Body of pancreas (tissue), 4 donors: ENCODE measurements around the gene CLPTM1L. TPM values are rescaled to one million over a fixed set of nuclear protein-coding genes. Genes with fewer than 3 reads are reported as not detected.

Experiments
- ATAC-seq: fragments of 150-250 bp; one replicate; pipeline ENCODE4 v1.9.1; 2016
- DNase-seq, 4 donors: peaks; one replicate each; pipeline ENCODE4 v3.0.0-alpha.2; 2019
- H3K27ac ChIP-seq, 4 donors: fragments of 200-600 bp; sonication (generic); 1 replicate in 3 of 4; 2 replicates in 1 of 4; pipeline versions ENCODE4 v1.5.1 to v1.6.1; 2016 to 2019; ENCODE audit warnings: mild to moderate bottlenecking in 1 of 4, mixed read lengths in 1 of 4, moderate library complexity in 1 of 4
- H3K27me3 ChIP-seq, 2 donors: fragments of 200-600 bp; sonication (generic); one replicate each; pipeline ENCODE4 v1.6.0; 2016; ENCODE audit warnings: mild to moderate bottlenecking in 1 of 2
- H3K36me3 ChIP-seq, 2 donors: fragments of 200-600 bp; sonication (generic); replicated peaks in 1 of 2; 2 replicates each; pipeline ENCODE4 v1.5.1; 2016; ENCODE audit warnings: low read depth in 2 of 2; ENCODE audit not compliant: insufficient read depth in 1 of 2
- H3K4me1 ChIP-seq: fragments of 200-600 bp; sonication (generic); one replicate; pipeline ENCODE4 v1.6.0; 2016
- H3K4me3 ChIP-seq, 2 donors: fragments of 200-600 bp; sonication (generic); 1 replicate in 1 of 2; 2 replicates in 1 of 2; pipeline ENCODE4 v1.5.1; 2016 to 2019
- H3K9me3 ChIP-seq, 3 donors: fragments of 200-600 bp; sonication (generic); 1 replicate in 2 of 3; 2 replicates in 1 of 3; pipeline ENCODE4 v1.5.1; 2016
- POLR2A ChIP-seq, 3 donors: fragments of 450-650 bp; IDR thresholded peaks; one replicate each; pipeline ENCODE4 v1.6.1; 2016; ENCODE audit warnings: antibody characterized with exemption in 3 of 3, mild to moderate bottlenecking in 2 of 3
- WGBS, 2 donors: methylation state at CpG; one replicate each; pipeline ENCODE4 v1.1.5; 2017; 5-methylcytosine and 5-hydroxymethylcytosine counted together
- intact Hi-C: fragments of 100-400 bp; cut with DNase I; formaldehyde crosslinking; loops from one replicate; pipeline ENCODE4 v1.15.1; 2023
- total RNA-seq, 2 donors: library from RNA; depleted of rRNA; stranded (reverse); fragments of >200 nt; gene quantifications; one replicate each; pipeline ENCODE4 v1.1.0, GENCODE V29; 2016
- TF ChIP-seq, protein P1 (sequence below), 7 experiments: fragments of 450-650 bp in 4 of 7; fragments of 200-600 bp in 3 of 7; sonication (generic) in 3 of 7; IDR thresholded peaks; one replicate each; pipeline ENCODE4 v1.5.1; 2016 to 2019; ENCODE audit warnings: antibody characterized with exemption in 7 of 7

Gene CLPTM1L
- total RNA-seq, 2 donors from 2014 or later: 91.3 to 109 TPM

DNA sequence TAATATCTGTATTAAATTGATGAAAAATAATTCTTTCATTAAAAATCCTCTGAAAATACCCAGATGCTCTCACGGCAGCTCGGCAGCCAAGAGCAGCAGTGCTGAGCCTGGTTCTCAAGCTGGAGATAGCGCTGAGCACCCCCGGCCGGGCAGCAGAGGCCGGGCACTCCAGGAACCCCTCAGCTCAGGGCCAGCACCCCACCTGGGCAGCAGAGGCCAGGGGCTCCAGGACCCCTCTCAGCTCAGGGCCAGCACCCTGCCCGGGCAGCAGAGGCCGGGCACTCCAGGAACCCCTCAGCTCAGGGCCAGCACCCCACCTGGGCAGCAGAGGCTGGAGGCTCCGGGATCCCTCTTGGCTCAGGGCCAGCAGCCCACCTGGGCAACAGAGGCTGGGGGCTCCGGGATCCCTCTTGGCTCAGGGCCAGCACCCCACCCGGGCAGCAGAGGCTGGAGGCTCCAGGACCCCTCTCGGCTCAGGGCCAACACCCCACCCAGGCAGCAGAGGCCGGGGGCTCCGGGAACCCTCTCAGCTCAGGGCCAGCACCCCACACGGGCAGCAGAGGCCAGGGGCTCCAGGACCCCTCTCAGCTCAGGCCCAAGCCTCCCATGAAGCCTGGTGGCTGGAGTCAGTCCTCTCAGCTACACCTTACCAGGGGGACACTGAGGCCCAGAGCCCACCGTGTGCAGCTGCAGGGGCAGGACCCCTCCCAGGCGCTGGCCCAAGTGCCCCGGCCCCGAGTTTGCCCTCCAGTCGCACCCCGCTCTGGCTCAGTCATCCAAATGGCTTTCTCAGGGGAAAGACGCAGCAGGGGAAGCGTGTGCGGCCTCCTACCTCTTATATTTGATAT is 21.7 kb downstream of the CLPTM1L start:
- Histone ChIP-seq H3K27ac (no peak overlapping the region), H3K9me3 (no peaks in the 10 kb centered on the region), H3K4me3 (no peak overlapping the region), H3K27me3 (no peaks in the 10 kb centered on the region), H3K4me1 (no peaks in the 10 kb centered on the region), H3K36me3 (peaks cover 0 to 44% of the 10 kb centered on the region in 2 donors)
- DNase-seq (peak in 3 of 4 donors; percentile 2 to 15 (median 14)), ATAC-seq (no peak)
- WGBS, 2 donors: 86 to 88% methylated on average over 10 to 24 of the region's 24 CpGs
- TF ChIP-seq POLR2A (IDR thresholded peaks at IDR 0.05): no peak
- TF ChIP-seq, protein P1, sequence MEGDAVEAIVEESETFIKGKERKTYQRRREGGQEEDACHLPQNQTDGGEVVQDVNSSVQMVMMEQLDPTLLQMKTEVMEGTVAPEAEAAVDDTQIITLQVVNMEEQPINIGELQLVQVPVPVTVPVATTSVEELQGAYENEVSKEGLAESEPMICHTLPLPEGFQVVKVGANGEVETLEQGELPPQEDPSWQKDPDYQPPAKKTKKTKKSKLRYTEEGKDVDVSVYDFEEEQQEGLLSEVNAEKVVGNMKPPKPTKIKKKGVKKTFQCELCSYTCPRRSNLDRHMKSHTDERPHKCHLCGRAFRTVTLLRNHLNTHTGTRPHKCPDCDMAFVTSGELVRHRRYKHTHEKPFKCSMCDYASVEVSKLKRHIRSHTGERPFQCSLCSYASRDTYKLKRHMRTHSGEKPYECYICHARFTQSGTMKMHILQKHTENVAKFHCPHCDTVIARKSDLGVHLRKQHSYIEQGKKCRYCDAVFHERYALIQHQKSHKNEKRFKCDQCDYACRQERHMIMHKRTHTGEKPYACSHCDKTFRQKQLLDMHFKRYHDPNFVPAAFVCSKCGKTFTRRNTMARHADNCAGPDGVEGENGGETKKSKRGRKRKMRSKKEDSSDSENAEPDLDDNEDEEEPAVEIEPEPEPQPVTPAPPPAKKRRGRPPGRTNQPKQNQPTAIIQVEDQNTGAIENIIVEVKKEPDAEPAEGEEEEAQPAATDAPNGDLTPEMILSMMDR (IDR thresholded peaks at IDR 0.05): no peak
- intact Hi-C loops: no loop called here

DNA sequence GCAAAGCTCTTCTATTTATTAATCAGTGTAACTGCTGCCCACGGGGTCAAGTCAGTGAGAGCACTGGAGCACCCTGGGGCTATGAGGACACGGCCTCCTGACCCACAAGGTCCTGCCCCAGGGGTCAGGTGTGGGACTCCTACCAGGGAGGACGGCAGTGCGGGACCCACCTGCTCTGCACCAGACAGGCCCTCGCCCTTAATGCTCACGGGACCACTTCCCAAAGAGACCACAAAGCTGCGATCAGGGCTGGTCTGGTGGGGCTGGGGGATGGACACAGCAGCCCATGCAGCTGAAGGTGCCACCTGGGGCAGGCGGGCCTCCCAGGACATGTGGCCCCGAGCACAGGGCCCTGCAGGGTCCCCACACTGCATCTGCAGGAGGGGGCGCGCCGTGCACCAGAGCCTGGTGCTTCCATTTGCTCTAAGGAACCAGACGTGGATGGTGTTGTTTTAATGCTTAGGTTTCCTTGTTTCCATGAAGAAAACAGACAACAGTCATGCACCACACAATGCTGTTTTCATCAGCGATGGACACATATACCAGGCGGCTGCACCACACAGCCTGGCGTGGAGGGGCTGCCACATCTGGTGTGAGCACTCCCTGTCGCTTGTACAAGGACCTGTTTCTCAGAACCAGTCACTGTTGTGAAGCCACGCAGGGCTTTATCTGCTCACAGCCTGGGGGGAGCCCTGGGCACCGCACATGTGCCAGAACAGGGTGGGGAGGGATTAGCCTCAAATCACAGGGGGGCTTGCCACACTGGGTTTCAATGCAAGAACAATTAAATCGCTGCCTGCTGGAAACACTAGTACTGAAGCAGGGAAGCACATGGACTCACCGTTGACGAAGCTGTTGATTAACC is 22.6 kb downstream of the CLPTM1L start:
- no peaks in the 10 kb centered on the region for H3K4me1 ChIP-seq
- no peak overlapping the region for H3K4me3 ChIP-seq
- intact Hi-C loops: no loop called here
- H3K27ac ChIP-seq: no peak overlapping the region
- no peaks in the 10 kb centered on the region for H3K27me3 ChIP-seq
- 90 to 96% methylated on average over 10 to 22 of the region's 22 CpGs for WGBS, 2 donors
- ATAC-seq (no peak), DNase-seq (peak in 1 of 4 donors; percentile 9)
- peaks cover 0 to 47% of the 10 kb centered on the region in 2 donors for H3K36me3 ChIP-seq
- TF ChIP-seq POLR2A (IDR thresholded peaks at IDR 0.05): no peak
- TF ChIP-seq, protein P1 (IDR thresholded peaks at IDR 0.05): no peak
- H3K9me3 ChIP-seq: no peaks in the 10 kb centered on the region

DNA sequence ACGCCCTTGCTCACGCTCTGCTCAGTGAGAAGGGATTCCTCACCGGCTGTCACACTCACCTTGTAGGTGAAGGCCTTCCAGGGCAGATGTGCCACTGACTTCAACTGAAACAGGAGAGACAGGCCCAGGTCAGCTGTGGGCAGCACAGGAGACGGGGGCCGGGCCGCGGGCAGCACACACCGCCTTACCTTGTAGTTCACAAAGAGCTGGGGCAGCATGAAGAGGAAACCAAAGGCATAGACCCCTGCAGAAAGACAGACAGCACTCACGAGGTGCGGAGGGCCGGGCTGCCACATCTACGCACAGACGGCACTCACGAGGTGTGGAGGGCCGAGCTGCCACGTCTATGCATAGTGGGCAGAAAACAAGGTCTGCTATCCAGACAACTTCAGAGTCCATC is 23.3 kb downstream of the CLPTM1L start:
- 90 to 94% methylated on average over 9 to 16 of the region's 16 CpGs for WGBS, 2 donors
- DNase-seq (no peak), ATAC-seq (no peak)
- TF ChIP-seq, protein P1 (IDR thresholded peaks at IDR 0.05): no peak
- TF ChIP-seq POLR2A (IDR thresholded peaks at IDR 0.05): no peak
- H3K27me3 ChIP-seq: no peaks in the 10 kb centered on the region
- H3K4me1 ChIP-seq: peaks cover 4% of the 10 kb centered on the region
- H3K27ac ChIP-seq: no peak overlapping the region
- peaks cover 0 to 47% of the 10 kb centered on the region in 2 donors for H3K36me3 ChIP-seq
- intact Hi-C loops: no loop called here
- H3K9me3 ChIP-seq: no peaks in the 10 kb centered on the region
- no peak overlapping the region for H3K4me3 ChIP-seq

DNA sequence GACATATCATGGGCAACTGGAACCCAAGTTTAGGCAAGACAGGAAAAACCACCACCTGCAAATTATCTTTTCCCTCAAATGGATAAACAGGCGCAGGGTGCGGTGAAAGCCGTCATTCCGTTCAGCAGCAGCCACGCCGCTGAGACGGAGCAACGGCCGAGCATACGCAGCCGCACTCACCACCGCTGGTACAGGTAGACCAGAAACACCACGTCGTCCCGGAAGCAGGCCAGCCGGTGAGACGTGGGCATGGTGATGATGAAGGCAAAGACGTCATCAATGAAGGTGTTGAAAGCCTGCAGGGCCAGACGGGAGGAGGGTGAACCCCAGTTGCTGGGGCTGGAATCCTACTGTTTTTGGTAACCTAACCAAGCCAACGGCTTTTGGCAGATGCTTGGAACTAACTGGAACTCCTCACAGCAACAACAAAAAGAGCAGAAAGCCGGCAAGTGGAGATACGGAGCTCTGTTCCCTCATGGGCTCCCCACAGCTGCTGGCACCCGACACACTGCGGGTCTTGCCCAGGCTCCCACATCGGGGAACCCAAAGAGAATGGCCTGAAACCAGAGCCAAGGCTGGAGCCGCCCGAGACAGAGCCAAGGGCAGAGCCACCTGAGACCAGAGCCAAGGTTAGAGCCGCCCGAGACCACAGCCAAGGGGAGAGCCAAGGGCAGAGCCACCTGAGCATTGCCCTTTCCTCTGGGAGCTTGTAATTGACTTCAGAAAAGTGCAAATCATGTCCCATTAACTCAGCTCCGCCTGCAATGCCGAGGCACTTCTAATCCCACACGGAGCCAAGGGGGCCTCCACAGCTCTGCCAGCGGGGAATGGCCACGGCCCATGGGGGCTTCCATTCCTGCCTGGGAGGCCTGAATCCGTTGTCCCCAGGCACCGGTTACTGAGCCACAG is 24.2 kb downstream of the CLPTM1L start:
- no peaks in the 10 kb centered on the region for H3K9me3 ChIP-seq
- H3K4me1 ChIP-seq: peaks cover 12% of the 10 kb centered on the region
- no peak overlapping the region for H3K4me3 ChIP-seq
- intact Hi-C loops: no loop called here
- TF ChIP-seq, protein P1 (IDR thresholded peaks at IDR 0.05): no peak
- TF ChIP-seq POLR2A (IDR thresholded peaks at IDR 0.05): no peak
- 88 to 93% methylated on average over 30 to 36 of the region's 36 CpGs for WGBS, 2 donors
- ATAC-seq (no peak), DNase-seq (no peak)
- H3K27me3 ChIP-seq: no peaks in the 10 kb centered on the region
- H3K27ac ChIP-seq: no peak overlapping the region
- H3K36me3 ChIP-seq: peaks cover 0 to 47% of the 10 kb centered on the region in 2 donors
